K562 (cell line): ENCODE data around the gene NPTX2. TPM values are rescaled to one million over a fixed set of nuclear protein-coding genes. Genes with fewer than 3 reads are reported as not detected.

ENCODE experiments used
- ATAC-seq: fragments of 200-7000 bp; cut with Tn5 transposase; 3 replicates; pipeline ENCODE4 v1.9.1; 2020; ENCODE audit warnings: moderate library complexity
- BruUV-seq: library from RNA; stranded (reverse); fragments of 400-500 nt; replicated peaks from 2 replicates; lab custom pipeline; 2021; lab: Mats Ljungman, UMichigan
- CTCF ChIA-PET: fragments of 300-600 bp; formaldehyde crosslinking; extraction: SDS; loops from one replicate; lab custom pipeline; 2021; ENCODE audit warnings: low intra/inter-chr PET ratio; lab: Yijun Ruan, JAX
- POLR2A ChIA-PET: fragments of 300-600, 350-650 bp; sonication (Branson Sonifier 250); formaldehyde crosslinking; extraction: SDS; loops from one replicate; lab custom pipeline; 2021; ENCODE audit warnings: antibody characterized with exemption, inconsistent platforms; lab: Yijun Ruan, JAX
- DNase-seq, 4 experiments: peaks; one replicate each; pipeline versions ENCODE4 v3.0.0 to v3.0.0-alpha.2; 2011 to 2018; ENCODE audit warnings: low spot score in 3 of 4, mixed read lengths in 3 of 4; ENCODE audit errors: extremely low read depth in 1 of 4
- FAIRE-seq: peaks from 2 replicates; lab custom pipeline; 2011; peaks lifted over from hg19 to GRCh38; lab: Jason Lieb, UNC
- H2AFZ ChIP-seq: 2 replicates; pipeline ENCODE4 v1.6.0; 2011; ENCODE audit warnings: low read depth, low read length, control low read depth, inconsistent platforms
- H3K27ac ChIP-seq: fragments of 200-600 bp; 3 replicates; pipeline ENCODE4 v1.8.0; 2011; ENCODE audit warnings: low read depth, mild to moderate bottlenecking, control low read depth, inconsistent platforms, low read length, moderate library complexity, mixed read lengths; ENCODE audit errors: extremely low read depth
- H3K27me3 ChIP-seq, 2 experiments: fragments of 300-600 bp in 1 of 2; 2 replicates in 1 of 2; 3 replicates in 1 of 2; pipeline versions ENCODE4 v1.6.0 to v1.8.0; 2011; ENCODE audit warnings: inconsistent platforms in 2 of 2, low read length in 2 of 2, mild to moderate bottlenecking in 1 of 2, mixed read lengths in 1 of 2, moderate library complexity in 1 of 2; ENCODE audit not compliant: control insufficient read depth in 2 of 2, insufficient read depth in 2 of 2
- H3K36me3 ChIP-seq: fragments of 300-600 bp; 3 replicates; pipeline ENCODE4 v1.8.0; 2011; ENCODE audit warnings: mild to moderate bottlenecking, low read length, inconsistent platforms; ENCODE audit not compliant: control insufficient read depth, insufficient read depth
- H3K4me1 ChIP-seq, 2 experiments: fragments of 200-600 bp in 1 of 2; replicated peaks in 1 of 2; 2 replicates in 1 of 2; 3 replicates in 1 of 2; pipeline versions ENCODE4 v1.5.1 to v1.8.0; 2011; ENCODE audit warnings: inconsistent platforms in 2 of 2, low read length in 2 of 2, mild to moderate bottlenecking in 1 of 2, mixed read lengths in 1 of 2, moderate library complexity in 1 of 2; ENCODE audit not compliant: control insufficient read depth in 2 of 2, insufficient read depth in 2 of 2
- H3K4me2 ChIP-seq: 2 replicates; pipeline ENCODE4 v1.6.1; 2011; ENCODE audit warnings: low read length, control low read depth, inconsistent platforms, mixed read lengths; ENCODE audit not compliant: insufficient read depth
- H3K4me3 ChIP-seq: fragments of 200-600 bp; sonication (generic), shearing (Covaris generic); 2 replicates; pipeline ENCODE4 v1.5.1; 2016; ENCODE audit warnings: control low read depth, inconsistent platforms
- H3K79me2 ChIP-seq: fragments of 200-600 bp; 3 replicates; pipeline ENCODE4 v1.8.0; 2011; ENCODE audit warnings: low read length, inconsistent platforms; ENCODE audit not compliant: control insufficient read depth, insufficient read depth
- H3K9ac ChIP-seq, 2 experiments: 2 replicates each; pipeline versions ENCODE4 v1.6.0 to v1.6.1; 2011; ENCODE audit warnings: low read depth in 2 of 2, low read length in 2 of 2, control low read depth in 1 of 2, inconsistent platforms in 1 of 2, mild to moderate bottlenecking in 1 of 2, mixed read lengths in 1 of 2; ENCODE audit not compliant: insufficient read depth in 1 of 2
- H3K9me1 ChIP-seq: one replicate; pipeline ENCODE4 v1.6.0; 2011; ENCODE audit warnings: inconsistent platforms, mild to moderate bottlenecking, low read length, moderate library complexity; ENCODE audit not compliant: control insufficient read depth, insufficient read depth
- H3K9me3 ChIP-seq: replicated peaks from 2 replicates; pipeline ENCODE4 v1.5.1; 2011; ENCODE audit warnings: low read depth, low read length, inconsistent platforms; ENCODE audit not compliant: control insufficient read depth, insufficient read depth
- H4K20me1 ChIP-seq: replicated peaks from 2 replicates; pipeline ENCODE4 v1.6.1; 2011; ENCODE audit warnings: low read length, inconsistent platforms, mixed read lengths; ENCODE audit not compliant: control insufficient read depth, insufficient read depth
- CTCF ChIP-seq, 3 experiments: IDR thresholded peaks in 2 of 3; conservative IDR thresholded peaks in 1 of 3; 2 replicates each; pipeline ENCODE4 v1.5.1; 2011 to 2012; ENCODE audit warnings: low read length in 3 of 3, mild to moderate bottlenecking in 3 of 3, control low read depth in 2 of 3, improper control_type of control experiment in 1 of 3, inconsistent platforms in 1 of 3, low read depth in 1 of 3, mixed read lengths in 1 of 3, moderate library complexity in 1 of 3; ENCODE audit not compliant: insufficient read depth in 2 of 3
- DEAF1 ChIP-seq: fragments of 450-650 bp; formaldehyde crosslinking; IDR thresholded peaks from 2 replicates; pipeline ENCODE4 v1.4.0; 2020; ENCODE audit warnings: mild to moderate bottlenecking, moderate library complexity
- E2F3 ChIP-seq: fragments of 250-450 bp; sonication (Bioruptor Pico); IDR thresholded peaks from 2 replicates; pipeline ENCODE4 v1.4.0; 2020; ENCODE audit warnings: mild to moderate bottlenecking
- WGBS: fragments of 100-300 bp; shearing (Covaris generic); methylation state at CpG from one replicate; pipeline ENCODE4 v1.1.6; 2016; ENCODE audit warnings: low coverage, mixed read lengths; ENCODE audit not compliant: insufficient coverage; ENCODE audit errors: missing lambda C conversion rate; 5-methylcytosine and 5-hydroxymethylcytosine counted together
- in situ Hi-C: fragments of 300-500 bp; cut with MboI; formaldehyde crosslinking; loops from 4 replicates; pipeline ENCODE4 v1.15.0; 2018; ENCODE audit warnings: inconsistent platforms, mixed read lengths
- intact Hi-C: fragments of 100-400 bp; cut with micrococcal nuclease; formaldehyde crosslinking; loops from 2 replicates; pipeline ENCODE4 v1.14.2; 2022
- polyA plus RNA-seq, 8 experiments: library from polyadenylated mRNA; depleted of rRNA in 4 of 8; stranded (reverse) in 5 of 8; unstranded in 3 of 8; fragments of >200 nt; fragmentation: Nextera tagmentation in 2 of 8; fragmentation: Illumina TruSeq in 1 of 8; extraction: Ambion mirVana in 2 of 8; extraction: Trizol in 1 of 8; gene quantifications; 2 replicates each; pipeline versions ENCODE4 v1.2.1 to v1.2.3, GENCODE V29; 2011 to 2014; ENCODE audit warnings: inconsistent platforms in 1 of 8, missing spikeins in 1 of 8
- total RNA-seq, 7 experiments: library from RNA; depleted of rRNA in 6 of 7; stranded (reverse); fragments of >200 nt in 6 of 7; fragmentation: Illumina TruSeq in 2 of 7; extraction: Trizol in 2 of 7; gene quantifications; 2 replicates each; pipeline versions ENCODE4 v1.2.1 to v1.2.3, GENCODE V29; 2011 to 2021; ENCODE audit warnings: low replicate concordance in 1 of 7

Gene NPTX2
- total and polyA plus RNA-seq, 9 of the 15 experiments (the other 6 are each of a cell fraction or from before 2014, with no cell fraction given): 0.07 TPM; not detected in 8

- H3K36me3 ChIP-seq: no peaks in the 10 kb centered on the region
- ChIA-PET CTCF (no interaction called here), POLR2A (interaction anchor here (0.5 to 0.8 kb wide), 2 partner anchors 81 to 256 kb away, joined by 3 read pairs; no protein-coding TSS in a partner anchor)
- H3K27ac ChIP-seq: no peak overlapping the region
- H4K20me1 ChIP-seq: 0 out of 2 replicates have a peak, but pooled peaks cover 4% of the 10 kb centered on the region
- ATAC-seq: no peak
- intact Hi-C loops: no loop called here
- H3K27me3 ChIP-seq: peaks cover 2 to 55% of the 10 kb centered on the region in 2 experiments; a peak in 4 of 5 replicates
- no peaks in the 10 kb centered on the region for H3K9me1 ChIP-seq
- in situ Hi-C loops: no loop called here
- FAIRE-seq: no peak
- no peak overlapping the region for H2AFZ ChIP-seq
- H3K4me3 ChIP-seq: no peak overlapping the region
- no TSS peak for BruUV-seq
- H3K4me1 ChIP-seq: peaks cover 0 to 6% of the 10 kb centered on the region in 2 experiments; a peak in 2 of 5 replicates
- no peak overlapping the region for H3K4me2 ChIP-seq
- H3K79me2 ChIP-seq: no peaks in the 10 kb centered on the region
- DNase-seq: no peak
- no peaks in the 10 kb centered on the region for H3K9me3 ChIP-seq
- WGBS: 2% methylated on average over 13 of the region's 13 CpGs
- no peak for TF ChIP-seq DEAF1 (CRISPR knock-in tag)
- no peak for TF ChIP-seq CTCF (IDR thresholded peaks at IDR 0.05 in 2 of 3, conservative IDR thresholded peaks at IDR 0.05 in 1 of 3; ENCODE audit: insufficient read depth in 2 of 3, low read depth in 1 of 3, low read length in 3 of 3)
- TF ChIP-seq E2F3 (CRISPR knock-in tag): no peak
- no peak overlapping the region for H3K9ac ChIP-seq
These were observed 4.7 kb downstream of the NPTX2 start for GRCh38 chr7:98621573-98622482.
